ENCODE data around the gene ESPN. TPM values are rescaled to one million over a fixed set of nuclear protein-coding genes. Genes with fewer than 3 reads are reported as not detected.
"Not testable (repeated sequence)": the region's sequence is repeated elsewhere in the genome, so short reads cannot be mapped to it uniquely, and the experiment has no call there.

The ESPN gene
- total RNA-seq, 1 donor from 2014 or later: 2.7 TPM

- Histone ChIP-seq H3K36me3 (ENCODE audit: control insufficient read depth, insufficient read depth, low read length) (no peaks in the 10 kb centered on the region), H3K27me3 (ENCODE audit: control insufficient read depth, insufficient read depth, low read length) (peaks cover 45% of the 10 kb centered on the region), H3K4me3 (ENCODE audit: low read depth, low read length) (no peak overlapping the region)
- no peak for TF ChIP-seq CTCF (IDR thresholded peaks at IDR 0.05; ENCODE audit: insufficient read depth, low read length, poor library complexity, severe bottlenecking)
- DNase-seq (ENCODE audit: low read depth): no peak
Measured at GRCh38 chr1:6454856-6455751, 30.5 kb downstream of the ESPN start.

- peaks cover 39% of the 10 kb centered on the region for H3K27me3 ChIP-seq (ENCODE audit: control insufficient read depth, insufficient read depth, low read length)
- not testable (repeated sequence) for DNase-seq (ENCODE audit: low read depth); H3K36me3 ChIP-seq (ENCODE audit: control insufficient read depth, insufficient read depth, low read length); H3K4me3 ChIP-seq (ENCODE audit: low read depth, low read length)
Measured at GRCh38 chr1:6455752-6456520, 31.4 kb downstream of the ESPN start.

GRCh38 chr1:6456800-6457466 lies 32.4 kb downstream of the ESPN start:
- DNase-seq (ENCODE audit: low read depth): no peak
- peaks cover 36% of the 10 kb centered on the region for H3K27me3 ChIP-seq (ENCODE audit: control insufficient read depth, insufficient read depth, low read length)
- H3K4me3 ChIP-seq (ENCODE audit: low read depth, low read length): no peak overlapping the region
- TF ChIP-seq CTCF (IDR thresholded peaks at IDR 0.05; ENCODE audit: insufficient read depth, low read length, poor library complexity, severe bottlenecking): no peak
- H3K36me3 ChIP-seq (ENCODE audit: control insufficient read depth, insufficient read depth, low read length): no peaks in the 10 kb centered on the region

- no peak for DNase-seq (ENCODE audit: low read depth)
- TF ChIP-seq CTCF (IDR thresholded peaks at IDR 0.05; ENCODE audit: insufficient read depth, low read length, poor library complexity, severe bottlenecking): no peak
- Histone ChIP-seq H3K27me3 (ENCODE audit: control insufficient read depth, insufficient read depth, low read length) (peaks cover 23% of the 10 kb centered on the region), H3K36me3 (ENCODE audit: control insufficient read depth, insufficient read depth, low read length) (peaks cover 1% of the 10 kb centered on the region), H3K4me3 (ENCODE audit: low read depth, low read length) (no peak overlapping the region)
Measured at GRCh38 chr1:6459850-6460265, 35.3 kb downstream of the ESPN start.

GRCh38 chr1:6460301-6461050 lies 35.9 kb downstream of the ESPN start:
- peaks cover 19% of the 10 kb centered on the region for H3K27me3 ChIP-seq (ENCODE audit: control insufficient read depth, insufficient read depth, low read length)
- H3K36me3 ChIP-seq (ENCODE audit: control insufficient read depth, insufficient read depth, low read length): peaks cover 1% of the 10 kb centered on the region
- no peak overlapping the region for H3K4me3 ChIP-seq (ENCODE audit: low read depth, low read length)
- TF ChIP-seq CTCF (IDR thresholded peaks at IDR 0.05; ENCODE audit: insufficient read depth, low read length, poor library complexity, severe bottlenecking): no peak
- DNase-seq (ENCODE audit: low read depth): no peak

Measured in kidney epithelial cell (primary cell).